BLaER1 (cell line): ENCODE results near the gene MYO9A.
"Not testable (repeated sequence)": the region's sequence is repeated elsewhere in the genome, so short reads cannot be mapped to it uniquely, and the experiment has no call there.

Source experiments
- H3K27ac ChIP-seq: shearing (Covaris generic); formaldehyde crosslinking; 2 replicates; pipeline ENCODE4 v1.8.1; 2022
- H3K27me3 ChIP-seq: shearing (Covaris generic); formaldehyde crosslinking; 2 replicates; pipeline ENCODE4 v1.8.1; 2022
- H3K36me3 ChIP-seq: shearing (Covaris generic); formaldehyde crosslinking; 2 replicates; pipeline ENCODE4 v1.8.1; 2022
- H3K4me1 ChIP-seq: shearing (Covaris generic); formaldehyde crosslinking; 2 replicates; pipeline ENCODE4 v1.8.1; 2022
- H3K4me2 ChIP-seq: shearing (Covaris generic); formaldehyde crosslinking; 2 replicates; pipeline ENCODE4 v1.8.1; 2022
- H3K4me3 ChIP-seq: shearing (Covaris generic); formaldehyde crosslinking; 2 replicates; pipeline ENCODE4 v1.8.1; 2022
- H3K9ac ChIP-seq: shearing (Covaris generic); formaldehyde crosslinking; 2 replicates; pipeline ENCODE4 v1.8.1; 2022
- H3K9me3 ChIP-seq: shearing (Covaris generic); formaldehyde crosslinking; 2 replicates; pipeline ENCODE4 v1.8.1; 2022
- H4K20me1 ChIP-seq: shearing (Covaris generic); formaldehyde crosslinking; 2 replicates; pipeline ENCODE4 v1.8.1; 2022
- Cebpa-rat ChIP-seq: shearing (Covaris generic); IDR thresholded peaks from 2 replicates; pipeline ENCODE4 v1.8.1; 2022

The MYO9A gene

GRCh38 chr15:72116731-72117485, 1.0 kb downstream of the MYO9A start:
- no peaks in the 10 kb centered on the region for H3K27me3 ChIP-seq
- peak overlapping the region; percentile 88 for H3K27ac ChIP-seq
- peaks cover 54% of the 10 kb centered on the region for H4K20me1 ChIP-seq
- no peak for TF ChIP-seq Cebpa-rat
- H3K9me3 ChIP-seq: no peaks in the 10 kb centered on the region
- peak overlapping the region; percentile 99 for H3K4me2 ChIP-seq
- H3K9ac ChIP-seq: peak overlapping the region; percentile 87
- no peaks in the 10 kb centered on the region for H3K36me3 ChIP-seq
- H3K4me1 ChIP-seq: peaks cover 28% of the 10 kb centered on the region
- peak overlapping the region; percentile 98 for H3K4me3 ChIP-seq

GRCh38 chr15:72113347-72114031, 4.5 kb downstream of the MYO9A start:
- H3K4me2 ChIP-seq: no peak overlapping the region
- H3K36me3 ChIP-seq: no peaks in the 10 kb centered on the region
- peaks cover 18% of the 10 kb centered on the region for H3K4me1 ChIP-seq
- peaks cover 74% of the 10 kb centered on the region for H4K20me1 ChIP-seq
- no peak for TF ChIP-seq Cebpa-rat
- H3K9me3 ChIP-seq: no peaks in the 10 kb centered on the region
- H3K9ac ChIP-seq: no peak overlapping the region
- no peaks in the 10 kb centered on the region for H3K27me3 ChIP-seq
- no peak overlapping the region for H3K27ac ChIP-seq
- H3K4me3 ChIP-seq: no peak overlapping the region

- Histone ChIP-seq H3K9me3 (no peaks in the 10 kb centered on the region), H3K36me3 (no peaks in the 10 kb centered on the region), H3K4me2 (no peak overlapping the region), H3K9ac (no peak overlapping the region), H3K27me3 (no peaks in the 10 kb centered on the region), H3K4me3 (no peak overlapping the region), H3K4me1 (peaks cover 18% of the 10 kb centered on the region), H3K27ac (no peak overlapping the region), H4K20me1 (peaks cover 74% of the 10 kb centered on the region)
- no peak for TF ChIP-seq Cebpa-rat
Observed at GRCh38 chr15:72112805-72113204, 5.1 kb downstream of the MYO9A start.

- Histone ChIP-seq H3K27ac (no peak overlapping the region), H3K27me3 (no peaks in the 10 kb centered on the region), H3K9me3 (no peaks in the 10 kb centered on the region), H3K4me1 (peaks cover 18% of the 10 kb centered on the region), H3K9ac (no peak overlapping the region), H3K36me3 (no peaks in the 10 kb centered on the region), H3K4me2 (no peak overlapping the region), H4K20me1 (peaks cover 73% of the 10 kb centered on the region), H3K4me3 (no peak overlapping the region)
- TF ChIP-seq Cebpa-rat: no peak
Observed at GRCh38 chr15:72112116-72112515, 5.8 kb downstream of the MYO9A start.

- H3K36me3 ChIP-seq: no peaks in the 10 kb centered on the region
- no peaks in the 10 kb centered on the region for H3K27me3 ChIP-seq
- H3K4me1 ChIP-seq: peaks cover 3% of the 10 kb centered on the region; the same call in 1 of the 2 replicates
- peaks cover 68% of the 10 kb centered on the region for H4K20me1 ChIP-seq
- no peak for TF ChIP-seq Cebpa-rat
- H3K4me2 ChIP-seq: no peak overlapping the region
- no peaks in the 10 kb centered on the region for H3K9me3 ChIP-seq
- no peak overlapping the region for H3K4me3 ChIP-seq
- no peak overlapping the region for H3K27ac ChIP-seq
- H3K9ac ChIP-seq: no peak overlapping the region
Observed at GRCh38 chr15:72110355-72110754, 7.6 kb downstream of the MYO9A start.

GRCh38 chr15:72106068-72106467, 11.9 kb downstream of the MYO9A start:
- Histone ChIP-seq H3K4me3 (no peak overlapping the region), H3K4me2 (no peak overlapping the region), H3K4me1 (no peaks in the 10 kb centered on the region), H3K9ac (no peak overlapping the region), H3K27ac (no peak overlapping the region), H3K36me3 (no peaks in the 10 kb centered on the region), H3K27me3 (no peaks in the 10 kb centered on the region), H3K9me3 (no peaks in the 10 kb centered on the region), H4K20me1 (peaks cover 53% of the 10 kb centered on the region)
- TF ChIP-seq Cebpa-rat: no peak

- no peak overlapping the region for H3K27ac ChIP-seq
- no peak overlapping the region for H3K9ac ChIP-seq
- TF ChIP-seq Cebpa-rat: no peak
- no peaks in the 10 kb centered on the region for H3K4me1 ChIP-seq
- peaks cover 48% of the 10 kb centered on the region for H4K20me1 ChIP-seq
- no peaks in the 10 kb centered on the region for H3K9me3 ChIP-seq
- no peak overlapping the region for H3K4me2 ChIP-seq
- H3K36me3 ChIP-seq: no peaks in the 10 kb centered on the region
- no peaks in the 10 kb centered on the region for H3K27me3 ChIP-seq
- no peak overlapping the region for H3K4me3 ChIP-seq
Observed at GRCh38 chr15:72105111-72105510, 12.8 kb downstream of the MYO9A start.

GRCh38 chr15:72100551-72100950, 17.4 kb downstream of the MYO9A start:
- H3K4me2 ChIP-seq, H3K9ac ChIP-seq, H3K4me1 ChIP-seq, H3K27ac ChIP-seq, H3K4me3 ChIP-seq, H3K27me3 ChIP-seq: not testable (repeated sequence)
- Histone ChIP-seq H4K20me1 (peaks cover 40% of the 10 kb centered on the region; the same call in 1 of the 2 replicates), H3K36me3 (peaks cover 12% of the 10 kb centered on the region), H3K9me3 (peaks cover 12% of the 10 kb centered on the region)

GRCh38 chr15:72099155-72099554, 18.8 kb downstream of the MYO9A start:
- TF ChIP-seq Cebpa-rat: no peak

GRCh38 chr15:72098040-72098439, 19.9 kb downstream of the MYO9A start:
- Histone ChIP-seq H4K20me1 (peaks cover 16% of the 10 kb centered on the region; the same call in 1 of the 2 replicates), H3K4me1 (no peaks in the 10 kb centered on the region), H3K27me3 (no peaks in the 10 kb centered on the region), H3K36me3 (peaks cover 16% of the 10 kb centered on the region), H3K4me3 (no peak overlapping the region), H3K27ac (no peak overlapping the region), H3K9ac (no peak overlapping the region), H3K9me3 (peaks cover 14% of the 10 kb centered on the region), H3K4me2 (no peak overlapping the region)
- no peak for TF ChIP-seq Cebpa-rat

More at GRCh38 chr15:72099155-72099554, 18.8 kb downstream of the MYO9A start:
- peaks cover 16% of the 10 kb centered on the region for H3K36me3 ChIP-seq
- H3K9ac ChIP-seq: no peak overlapping the region
- H3K4me3 ChIP-seq: no peak overlapping the region
- peaks cover 27% of the 10 kb centered on the region; the same call in 1 of the 2 replicates for H4K20me1 ChIP-seq
- no peak overlapping the region for H3K27ac ChIP-seq
- H3K27me3 ChIP-seq: no peaks in the 10 kb centered on the region
- no peaks in the 10 kb centered on the region for H3K4me1 ChIP-seq
- peaks cover 14% of the 10 kb centered on the region for H3K9me3 ChIP-seq
- no peak overlapping the region for H3K4me2 ChIP-seq
